NB4 (cell line): ENCODE results near the gene RTN3.

Experiments used
- CTCF ChIP-seq: IDR thresholded peaks from one replicate; pipeline ENCODE4 v1.5.1; 2012; ENCODE audit warnings: low read depth, low read length
- POLR2A ChIP-seq: IDR thresholded peaks from 2 replicates; pipeline ENCODE4 v1.6.1; 2011; ENCODE audit warnings: mild to moderate bottlenecking; ENCODE audit not compliant: insufficient read length; ENCODE audit errors: extremely low read depth

- TF ChIP-seq POLR2A (no peak), CTCF (no peak)
Measured at GRCh38 chr11:63671322-63672155, 9.8 kb upstream of the RTN3 start, which contains the start of gene ATL3.
